ENCODE results near the gene CYP2B6.

DNA sequence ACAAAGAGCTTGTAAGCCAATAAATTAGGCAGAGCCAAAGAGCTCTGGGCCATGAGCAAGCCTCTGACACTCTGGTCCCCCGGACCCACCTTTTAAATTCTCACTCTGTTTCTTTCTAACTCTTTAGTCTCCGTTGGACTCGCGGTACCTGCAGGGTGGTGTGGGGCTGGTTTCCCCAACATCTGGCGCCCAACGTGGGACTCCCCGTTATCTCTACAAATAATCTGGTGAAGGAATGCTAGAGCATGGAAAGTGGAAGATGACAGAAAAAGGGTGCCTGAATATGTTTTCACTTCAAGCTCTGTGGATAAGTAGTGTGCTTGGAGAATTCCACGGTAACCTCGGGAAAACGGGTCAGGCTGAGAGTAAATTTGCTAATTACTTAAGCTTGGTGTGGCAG is 36.5 kb upstream of the CYP2B6 start:
- no peak for TF ChIP-seq GATA3 (IDR thresholded peaks at IDR 0.05; ENCODE audit: low read depth, low read length)
- no peak for TF ChIP-seq GATA2 (IDR thresholded peaks at IDR 0.05; ENCODE audit: low read depth, low read length)

Data from SH-SY5Y (cell line).